Gastrocnemius medialis (tissue), 4 donors: ENCODE results near the gene SPACA5. TPM values are rescaled to one million over a fixed set of nuclear protein-coding genes. Genes with fewer than 3 reads are reported as not detected.
"Not testable (repeated sequence)": the region's sequence is repeated elsewhere in the genome, so short reads cannot be mapped to it uniquely, and the experiment has no call there.

Experiments used
- ATAC-seq, 2 donors: fragments of 150-250 bp; one replicate each; pipeline ENCODE4 v1.9.1; 2016
- DNase-seq, 2 donors: peaks; one replicate each; pipeline ENCODE4 v3.0.0-alpha.2; 2019
- H3K27ac ChIP-seq, 4 donors: fragments of 200-600 bp; sonication (generic); 1 replicate in 1 of 4; 2 replicates in 3 of 4; pipeline ENCODE4 v1.5.1; 2016 to 2018; ENCODE audit warnings: mild to moderate bottlenecking in 2 of 4, moderate library complexity in 1 of 4
- H3K27me3 ChIP-seq, 3 donors: fragments of 200-600 bp; sonication (generic) in 2 of 3; 1 replicate in 1 of 3; 2 replicates in 2 of 3; pipeline versions ENCODE4 v1.5.1 to v1.6.0; 2016 to 2019; ENCODE audit warnings: mild to moderate bottlenecking in 1 of 3, moderate library complexity in 1 of 3
- H3K36me3 ChIP-seq, 2 donors: fragments of 200-600 bp; sonication (generic) in 1 of 2; one replicate each; pipeline ENCODE4 v1.5.1; 2017 to 2018
- H3K4me1 ChIP-seq, 2 donors: fragments of 200-600 bp; sonication (generic) in 1 of 2; one replicate each; pipeline ENCODE4 v1.5.1; 2016 to 2017; ENCODE audit warnings: mild to moderate bottlenecking in 2 of 2
- H3K4me3 ChIP-seq, 4 donors: fragments of 200-600 bp; sonication (generic) in 3 of 4; 1 replicate in 1 of 4; 2 replicates in 3 of 4; pipeline ENCODE4 v1.5.1; 2016 to 2019; ENCODE audit warnings: mild to moderate bottlenecking in 2 of 4
- H3K9me3 ChIP-seq, 3 donors: fragments of 200-600 bp; sonication (generic) in 2 of 3; 1 replicate in 1 of 3; 2 replicates in 2 of 3; pipeline ENCODE4 v1.5.1; 2016 to 2019
- CTCF ChIP-seq, 5 experiments: fragments of 450-650 bp in 3 of 5; fragments of 200-600 bp in 2 of 5; sonication (generic) in 2 of 5; IDR thresholded peaks in 4 of 5; conservative IDR thresholded peaks in 1 of 5; 1 replicate in 4 of 5; 2 replicates in 1 of 5; pipeline ENCODE4 v1.5.1; 2016 to 2019; ENCODE audit warnings: antibody characterized with exemption in 5 of 5, mild to moderate bottlenecking in 3 of 5, moderate library complexity in 3 of 5
- POLR2A ChIP-seq, 2 donors: fragments of 450-650 bp; IDR thresholded peaks; one replicate each; pipeline ENCODE4 v1.6.1; 2017; ENCODE audit warnings: antibody characterized with exemption in 2 of 2, mild to moderate bottlenecking in 2 of 2, moderate library complexity in 2 of 2
- in situ Hi-C, 4 donors: fragments of 200-750 bp; cut with MboI; loops; one replicate each; pipeline versions ENCODE4 v1.15.0 to v1.8.0; 2017; ENCODE audit warnings: low sequenced_read_pairs in 4 of 4
- intact Hi-C: fragments of 100-400 bp; cut with DNase I; formaldehyde crosslinking; loops from one replicate; pipeline ENCODE4 v1.15.1; 2023; ENCODE audit warnings: low total_unique reads
- total RNA-seq, 4 donors: library from RNA; depleted of rRNA; stranded (reverse); fragments of >200 nt; gene quantifications; one replicate each; pipeline versions ENCODE4 v1.1.0 to v1.2.3, GENCODE V29; 2016

Gene SPACA5
- not detected for total RNA-seq

DNA sequence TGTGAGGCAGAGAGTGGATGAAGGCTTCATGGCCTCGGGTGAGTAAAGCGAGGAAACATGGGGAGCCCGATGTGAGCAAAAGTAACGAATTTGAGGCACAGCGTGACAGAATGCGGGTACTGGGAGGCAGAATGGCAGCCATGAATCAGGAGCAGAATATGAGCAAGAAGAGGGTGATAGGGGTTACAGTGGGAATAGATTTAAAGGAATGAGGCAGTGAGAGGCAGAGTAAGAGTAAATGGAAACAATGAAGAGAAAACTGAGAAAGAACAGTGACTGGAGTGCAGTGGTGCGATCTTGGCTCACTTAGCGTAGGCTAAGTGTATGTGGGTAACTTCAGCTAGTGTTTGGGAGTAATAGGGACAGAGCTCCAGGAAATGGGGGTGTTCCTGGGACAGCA lies at the start of gene SPACA5:
Gene SPACA5, plus strand, starts transcription at position 301 of the 400 bp plus-strand sequence. CDS start 815 bp downstream, outside the sequence.
- intact Hi-C loops, H3K27me3 ChIP-seq, H3K9me3 ChIP-seq, H3K4me1 ChIP-seq, H3K36me3 ChIP-seq, DNase-seq, H3K27ac ChIP-seq, in situ Hi-C loops, H3K4me3 ChIP-seq, ATAC-seq: not testable (repeated sequence)

DNA sequence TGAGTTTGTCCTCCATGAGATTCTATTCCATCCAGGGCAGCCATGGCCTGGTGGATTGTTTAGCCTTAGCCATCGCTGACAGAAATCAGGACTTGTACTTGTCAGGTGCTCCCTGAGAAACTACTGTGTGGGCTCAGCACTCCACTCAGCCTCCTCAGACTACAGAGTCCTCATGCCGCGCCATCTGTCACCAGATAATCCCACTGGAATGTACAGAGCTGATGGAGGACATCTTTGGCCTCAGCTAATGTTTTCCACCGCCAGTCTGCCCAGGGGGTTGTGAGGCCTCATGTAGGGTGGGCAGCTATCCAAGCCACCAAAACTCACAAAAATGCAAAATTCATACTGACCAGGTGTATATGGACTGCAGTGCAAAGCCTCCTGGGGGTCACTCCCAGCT lies 48.6 kb upstream of the SPACA5 start:
- ATAC-seq, H3K4me1 ChIP-seq, H3K27ac ChIP-seq, H3K27me3 ChIP-seq, DNase-seq, in situ Hi-C loops, intact Hi-C loops, H3K9me3 ChIP-seq, H3K36me3 ChIP-seq, H3K4me3 ChIP-seq: not testable (repeated sequence)

GRCh38 chrX:47958761-47959342 lies 47.9 kb upstream of the SPACA5 start:
- in situ Hi-C loops (no loop called here), intact Hi-C loops (no loop called here)
- H3K4me3 ChIP-seq = no peak overlapping the region
- DNase-seq (no peak), ATAC-seq (no peak)
- no peak overlapping the region for H3K27ac ChIP-seq
- no peak for TF ChIP-seq CTCF (IDR thresholded peaks at IDR 0.05 in 4 of 5, conservative IDR thresholded peaks at IDR 0.05 in 1 of 5)
- no peaks in the 10 kb centered on the region for H3K27me3 ChIP-seq
- H3K36me3 ChIP-seq = no peaks in the 10 kb centered on the region
- no peaks in the 10 kb centered on the region for H3K9me3 ChIP-seq
- H3K4me1 ChIP-seq = no peaks in the 10 kb centered on the region

GRCh38 chrX:47960406-47960805 lies 46.4 kb upstream of the SPACA5 start:
- no peak for ATAC-seq
- Histone ChIP-seq H3K27ac (no peak overlapping the region), H3K36me3 (no peaks in the 10 kb centered on the region), H3K4me3 (no peak overlapping the region), H3K9me3 (no peaks in the 10 kb centered on the region), H3K27me3 (no peaks in the 10 kb centered on the region), H3K4me1 (no peaks in the 10 kb centered on the region)
- TF ChIP-seq CTCF (IDR thresholded peaks at IDR 0.05 in 4 of 5, conservative IDR thresholded peaks at IDR 0.05 in 1 of 5) (no peak), POLR2A (IDR thresholded peaks at IDR 0.05) (no peak)
- intact Hi-C loops (no loop called here), in situ Hi-C loops (loop anchor here in 1 of 4 donors (10.0 kb wide), 1 partner anchor 66 kb away; no protein-coding TSS in a partner anchor)
- DNase-seq = no peak

- H3K36me3 ChIP-seq, DNase-seq, H3K9me3 ChIP-seq, intact Hi-C loops, H3K27me3 ChIP-seq, H3K27ac ChIP-seq, H3K4me3 ChIP-seq, ATAC-seq, H3K4me1 ChIP-seq: not testable (repeated sequence)
- in situ Hi-C loops = loop anchor here in 1 of 4 donors (10.0 kb wide), 1 partner anchor 67 kb away; no protein-coding TSS in a partner anchor
These were observed 45.0 kb upstream of the SPACA5 start for GRCh38 chrX:47961830-47962229.

- ATAC-seq, H3K36me3 ChIP-seq, H3K27me3 ChIP-seq, H3K4me3 ChIP-seq, H3K27ac ChIP-seq, intact Hi-C loops, DNase-seq, H3K9me3 ChIP-seq, H3K4me1 ChIP-seq: not testable (repeated sequence)
- in situ Hi-C loops = loop anchor here in 1 of 4 donors (10.0 kb wide), 1 partner anchor 71 kb away; no protein-coding TSS in a partner anchor
These were observed 41.3 kb upstream of the SPACA5 start for GRCh38 chrX:47965526-47965925.

DNA sequence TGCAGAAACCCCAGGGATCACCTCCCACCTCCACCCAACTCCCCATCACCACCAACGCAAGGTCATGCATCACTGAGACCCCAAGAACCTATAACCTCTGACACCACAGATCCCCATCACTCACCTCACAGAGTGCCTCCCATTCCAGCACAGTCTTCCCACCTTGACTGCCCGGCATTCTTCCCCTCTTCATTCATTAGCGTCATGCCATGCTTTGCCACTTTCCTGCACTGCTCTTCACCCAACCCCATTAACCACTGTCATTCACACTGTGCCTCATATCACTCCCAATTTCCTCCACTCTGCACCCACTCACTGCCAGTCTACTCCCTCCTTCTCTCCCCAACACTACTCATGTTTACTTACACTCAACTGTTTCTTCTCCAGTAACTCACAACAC lies 33.6 kb upstream of the SPACA5 start:
- in situ Hi-C loops = no loop called here
- Histone ChIP-seq H3K36me3 (peaks cover 5 to 30% of the 10 kb centered on the region in 2 donors), H3K27ac (no peak overlapping the region), H3K27me3 (no peaks in the 10 kb centered on the region), H3K4me1 (no peaks in the 10 kb centered on the region), H3K4me3 (no peak overlapping the region), H3K9me3 (peaks cover 0 to 24% (median 3%) of the 10 kb centered on the region in 3 donors)
- ATAC-seq (no peak), DNase-seq (no peak)
- intact Hi-C loops = no loop called here
- TF ChIP-seq CTCF (IDR thresholded peaks at IDR 0.05 in 4 of 5, conservative IDR thresholded peaks at IDR 0.05 in 1 of 5) = no peak
